Ectodermal cell (in vitro differentiated cells): Measurements from ENCODE around the gene SNW1.
"Not testable (repeated sequence)": the region's sequence is repeated elsewhere in the genome, so short reads cannot be mapped to it uniquely, and the experiment has no call there.

Experiments
- H3K27ac ChIP-seq: 2 replicates; pipeline ENCODE4 v1.7.0; 2013; ENCODE audit warnings: mild to moderate bottlenecking, low read depth, low read length; ENCODE audit not compliant: insufficient read depth, poor library complexity, severe bottlenecking
- H3K27me3 ChIP-seq: 2 replicates; pipeline ENCODE4 v1.7.0; 2013; ENCODE audit warnings: mild to moderate bottlenecking, low read length; ENCODE audit not compliant: insufficient read depth, control insufficient read depth, poor library complexity, severe bottlenecking
- H3K36me3 ChIP-seq: one replicate; pipeline ENCODE4 v1.7.0; 2013; ENCODE audit warnings: low read length; ENCODE audit not compliant: control insufficient read depth, insufficient read depth
- H3K4me1 ChIP-seq: one replicate; pipeline ENCODE4 v1.7.0; 2013; ENCODE audit warnings: low read length; ENCODE audit not compliant: control insufficient read depth, insufficient read depth
- H3K4me3 ChIP-seq: 2 replicates; pipeline ENCODE4 v1.7.0; 2013; ENCODE audit warnings: low read depth, low read length, control low read depth; ENCODE audit not compliant: insufficient read depth
- H3K9me3 ChIP-seq: 2 replicates; pipeline ENCODE4 v1.7.0; 2013; ENCODE audit warnings: mild to moderate bottlenecking, low read length, moderate library complexity; ENCODE audit not compliant: control insufficient read depth
- WGBS, 2 experiments: methylation state at CpG; one replicate each; pipeline ENCODE4 v1.1.7; 2013; ENCODE audit warnings: missing lambda C conversion rate in 2 of 2; 5-methylcytosine and 5-hydroxymethylcytosine counted together

Gene SNW1

DNA sequence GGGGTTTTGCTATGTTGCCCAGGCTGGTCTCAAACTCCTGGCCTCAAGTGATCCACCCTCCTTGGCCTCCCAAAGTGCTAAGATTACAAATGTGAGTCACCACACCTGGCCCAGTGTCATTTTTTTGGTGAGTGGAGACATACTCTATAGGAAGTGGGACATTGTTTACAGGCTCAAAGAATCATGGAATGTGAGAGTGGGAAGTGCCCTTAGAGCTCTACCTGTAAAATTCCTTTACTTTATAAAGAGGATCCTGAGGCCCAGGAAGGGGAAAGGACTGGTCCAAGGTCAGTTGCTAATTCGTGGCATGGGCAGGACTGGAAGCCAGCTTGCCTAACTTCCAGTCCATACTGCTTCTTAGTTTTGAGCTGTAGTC lies 30.3 kb upstream of the SNW1 start:
- no peaks in the 10 kb centered on the region for H3K9me3 ChIP-seq
- no peak overlapping the region for H3K27ac ChIP-seq
- H3K4me3 ChIP-seq, result no peak overlapping the region
- H3K4me1 ChIP-seq, result no peaks in the 10 kb centered on the region
- H3K27me3 ChIP-seq, result no peaks in the 10 kb centered on the region
- WGBS, 2 experiments, result 73 to 78% methylated on average over 1 of the region's 1 CpG
- no peaks in the 10 kb centered on the region for H3K36me3 ChIP-seq

DNA sequence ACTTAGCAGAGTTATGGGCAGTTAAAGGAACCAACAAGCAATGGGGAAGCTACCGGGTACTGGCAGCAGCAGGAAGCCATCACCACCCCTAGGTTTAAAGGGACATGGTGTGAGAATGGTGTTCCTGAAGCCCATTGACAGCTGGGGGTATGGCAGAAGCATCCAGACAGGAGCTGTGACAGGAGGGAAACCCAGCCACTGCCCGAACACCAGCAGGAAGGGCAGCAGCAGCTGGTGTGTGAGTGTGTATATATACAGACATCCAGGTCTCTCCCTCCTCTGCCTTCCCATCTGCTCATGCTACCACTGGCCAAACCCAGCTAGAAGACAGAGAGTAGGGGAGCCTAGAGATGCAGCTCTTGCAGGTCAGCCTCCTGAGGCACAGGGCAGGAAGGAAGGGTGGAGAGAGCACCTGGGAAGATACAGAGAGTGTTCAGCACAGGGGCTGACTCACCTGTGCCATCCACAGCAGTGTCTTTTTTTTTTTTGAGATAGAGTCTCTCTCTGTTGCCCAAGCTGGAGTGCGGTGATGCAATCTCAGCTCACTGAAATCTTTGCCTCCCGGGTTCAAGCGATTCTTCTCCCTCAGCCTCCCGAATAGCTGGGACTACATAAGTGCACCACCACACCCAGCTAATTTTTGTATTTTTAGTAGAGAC lies 29.7 kb upstream of the SNW1 start:
- Histone ChIP-seq H3K27me3 (no peaks in the 10 kb centered on the region), H3K4me1 (peaks cover 2% of the 10 kb centered on the region), H3K36me3 (no peaks in the 10 kb centered on the region), H3K9me3 (no peaks in the 10 kb centered on the region), H3K4me3 (no peak overlapping the region), H3K27ac (no peak overlapping the region)
- 71 to 79% methylated on average over 6 of the region's 6 CpGs for WGBS, 2 experiments

DNA sequence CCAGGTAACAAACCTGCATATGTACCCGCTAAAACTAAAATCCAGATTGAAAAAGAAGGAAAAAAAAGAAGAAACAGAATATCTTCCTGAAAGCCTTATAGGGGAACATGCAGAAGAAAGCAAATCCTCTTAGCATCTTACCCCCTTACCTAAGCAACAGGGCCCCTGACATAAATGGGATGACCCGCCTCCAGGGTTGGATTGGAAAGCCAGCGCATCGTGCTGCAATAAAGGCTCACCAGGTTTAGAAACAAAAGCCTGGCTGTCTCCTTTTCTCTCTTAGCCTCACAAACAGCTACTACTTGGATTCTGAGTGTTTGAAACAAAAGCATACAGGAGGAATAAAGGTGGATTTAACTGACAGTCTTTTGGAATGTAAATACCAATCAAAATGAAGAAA lies 25.2 kb upstream of the SNW1 start:
- H3K27ac ChIP-seq, result no peak overlapping the region
- WGBS, 2 experiments, result 15 to 16% methylated on average over 3 of the region's 4 CpGs
- no peaks in the 10 kb centered on the region for H3K36me3 ChIP-seq
- H3K27me3 ChIP-seq, result no peaks in the 10 kb centered on the region
- H3K9me3 ChIP-seq, result no peaks in the 10 kb centered on the region
- peaks cover 5% of the 10 kb centered on the region for H3K4me1 ChIP-seq
- H3K4me3 ChIP-seq, result no peak overlapping the region

DNA sequence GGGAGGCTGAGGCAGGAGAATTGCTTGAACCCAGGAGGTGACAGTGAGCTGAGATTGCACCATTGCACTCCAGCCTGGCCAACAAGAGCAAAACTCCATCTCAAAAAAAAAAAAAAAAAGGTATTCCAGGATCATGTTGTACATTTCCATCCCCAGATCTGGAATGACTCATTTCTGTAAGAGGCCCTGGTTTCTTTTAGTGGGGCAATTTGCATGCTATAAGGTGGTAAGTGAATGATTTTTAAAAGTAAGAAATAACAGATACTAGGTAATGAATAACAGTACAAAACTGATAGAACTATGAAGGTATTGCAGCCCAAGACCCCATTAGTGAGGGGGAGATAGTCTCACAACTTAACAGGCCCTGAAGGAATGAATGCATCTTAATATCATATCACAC lies 21.2 kb upstream of the SNW1 start:
- Histone ChIP-seq H3K27ac (no peak overlapping the region), H3K9me3 (no peaks in the 10 kb centered on the region), H3K36me3 (no peaks in the 10 kb centered on the region), H3K4me3 (no peak overlapping the region), H3K4me1 (peaks cover 5% of the 10 kb centered on the region), H3K27me3 (no peaks in the 10 kb centered on the region)

DNA sequence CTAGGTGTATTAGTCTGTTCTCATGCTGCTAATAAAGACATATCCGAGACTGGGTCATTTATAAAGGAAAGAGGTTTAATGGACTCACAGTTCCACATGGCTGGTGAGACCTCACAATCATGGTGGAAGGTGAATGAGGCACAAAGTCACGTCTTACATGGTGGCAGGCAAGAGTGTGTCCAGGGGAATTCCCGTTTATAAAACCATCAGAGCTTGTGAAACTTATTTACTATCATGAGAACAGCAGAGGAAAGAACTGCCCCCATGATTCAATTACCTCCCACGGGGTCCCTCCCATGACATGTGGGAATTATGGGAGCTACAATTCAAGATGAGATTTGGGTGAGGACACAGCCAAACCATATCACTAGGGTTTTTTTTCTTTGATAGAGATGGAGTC lies 13.0 kb upstream of the SNW1 start:
- 90 to 93% methylated on average over 4 of the region's 4 CpGs for WGBS, 2 experiments
- not testable (repeated sequence) for H3K27me3 ChIP-seq, H3K4me3 ChIP-seq, H3K36me3 ChIP-seq, H3K27ac ChIP-seq, H3K4me1 ChIP-seq, H3K9me3 ChIP-seq

DNA sequence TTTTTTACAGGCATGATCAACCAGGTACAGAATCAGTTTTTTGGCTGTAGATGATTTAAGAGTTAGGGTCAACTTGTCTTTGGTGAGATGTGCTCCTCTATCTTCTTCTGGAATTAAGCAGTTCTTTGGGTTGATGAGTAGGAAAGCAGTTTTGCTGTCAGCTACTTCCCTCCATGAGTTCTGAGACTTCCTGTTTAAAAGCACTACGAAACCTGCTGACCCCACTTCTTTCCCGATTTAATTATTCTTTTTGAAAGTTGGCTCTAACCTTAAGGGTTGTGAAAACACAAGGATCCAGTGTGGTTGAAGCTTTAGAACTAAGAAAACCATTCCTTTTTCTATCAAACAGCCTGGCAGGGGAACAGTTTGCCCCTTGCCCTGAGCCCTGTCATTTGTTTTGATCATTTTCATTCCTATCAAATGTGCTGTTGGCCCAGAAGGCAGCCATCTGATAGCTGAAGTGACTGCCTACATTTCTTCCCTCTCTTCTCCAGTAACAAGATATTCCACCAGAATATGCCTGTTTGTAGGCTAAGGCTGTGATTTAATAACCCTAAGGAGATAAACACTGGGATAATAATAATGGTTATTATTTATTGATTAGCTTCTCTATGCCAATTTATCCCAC lies 7.6 kb upstream of the SNW1 start:
- H3K36me3 ChIP-seq, H3K4me3 ChIP-seq, H3K4me1 ChIP-seq, H3K9me3 ChIP-seq, H3K27me3 ChIP-seq, H3K27ac ChIP-seq: not testable (repeated sequence)
- 86 to 94% methylated on average over 2 of the region's 2 CpGs for WGBS, 2 experiments

DNA sequence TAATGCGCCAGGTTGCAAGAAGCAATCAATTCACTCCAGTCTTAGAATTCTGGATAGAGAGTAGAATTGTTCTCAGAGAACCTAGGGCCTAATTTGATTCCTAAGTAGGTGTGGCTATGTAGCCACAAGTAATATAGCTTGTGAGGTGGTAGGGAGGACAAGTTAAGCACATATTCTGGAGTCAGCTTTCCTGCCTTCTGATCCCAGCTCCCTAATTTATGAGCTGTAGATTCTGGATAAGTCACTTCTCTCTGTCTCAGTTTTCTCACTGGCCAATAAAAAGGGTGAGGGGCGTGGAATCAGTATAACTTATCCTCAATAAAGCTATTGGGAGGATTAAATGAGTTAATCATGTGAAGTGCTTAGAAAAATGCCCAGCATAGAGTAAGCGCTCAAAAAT lies 3.0 kb upstream of the SNW1 start:
- H3K4me1 ChIP-seq, result peaks cover 8% of the 10 kb centered on the region
- no peaks in the 10 kb centered on the region for H3K9me3 ChIP-seq
- no peaks in the 10 kb centered on the region for H3K27me3 ChIP-seq
- no peaks in the 10 kb centered on the region for H3K36me3 ChIP-seq
- WGBS, 2 experiments, result 91 to 94% methylated on average over 3 of the region's 3 CpGs
- H3K4me3 ChIP-seq, result no peak overlapping the region
- H3K27ac ChIP-seq, result no peak overlapping the region

DNA sequence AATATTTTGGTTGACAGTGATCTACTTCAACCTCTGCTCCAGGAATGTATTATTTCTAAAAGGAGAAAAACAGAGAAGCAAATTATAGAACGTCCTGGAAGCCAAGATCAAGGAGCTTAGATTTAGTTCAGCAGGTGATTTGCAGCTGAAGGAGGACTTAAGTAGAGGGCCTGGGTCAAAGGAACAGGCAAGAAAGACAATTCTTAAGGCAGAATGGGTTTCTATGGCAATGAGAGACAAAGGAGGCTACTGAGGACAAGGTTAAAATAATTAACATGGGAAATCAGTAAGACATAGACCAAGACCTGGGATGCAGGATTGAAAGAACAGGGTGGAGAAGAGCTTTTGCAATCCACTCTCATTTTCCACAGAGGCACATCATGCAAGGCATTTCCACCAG lies 2.4 kb upstream of the SNW1 start:
- no peak overlapping the region for H3K27ac ChIP-seq
- H3K4me1 ChIP-seq, result peaks cover 8% of the 10 kb centered on the region
- H3K27me3 ChIP-seq, result no peaks in the 10 kb centered on the region
- WGBS, 2 experiments, result 21 to 26% methylated on average over 1 of the region's 1 CpG
- no peaks in the 10 kb centered on the region for H3K9me3 ChIP-seq
- H3K36me3 ChIP-seq, result no peaks in the 10 kb centered on the region
- H3K4me3 ChIP-seq, result no peak overlapping the region

DNA sequence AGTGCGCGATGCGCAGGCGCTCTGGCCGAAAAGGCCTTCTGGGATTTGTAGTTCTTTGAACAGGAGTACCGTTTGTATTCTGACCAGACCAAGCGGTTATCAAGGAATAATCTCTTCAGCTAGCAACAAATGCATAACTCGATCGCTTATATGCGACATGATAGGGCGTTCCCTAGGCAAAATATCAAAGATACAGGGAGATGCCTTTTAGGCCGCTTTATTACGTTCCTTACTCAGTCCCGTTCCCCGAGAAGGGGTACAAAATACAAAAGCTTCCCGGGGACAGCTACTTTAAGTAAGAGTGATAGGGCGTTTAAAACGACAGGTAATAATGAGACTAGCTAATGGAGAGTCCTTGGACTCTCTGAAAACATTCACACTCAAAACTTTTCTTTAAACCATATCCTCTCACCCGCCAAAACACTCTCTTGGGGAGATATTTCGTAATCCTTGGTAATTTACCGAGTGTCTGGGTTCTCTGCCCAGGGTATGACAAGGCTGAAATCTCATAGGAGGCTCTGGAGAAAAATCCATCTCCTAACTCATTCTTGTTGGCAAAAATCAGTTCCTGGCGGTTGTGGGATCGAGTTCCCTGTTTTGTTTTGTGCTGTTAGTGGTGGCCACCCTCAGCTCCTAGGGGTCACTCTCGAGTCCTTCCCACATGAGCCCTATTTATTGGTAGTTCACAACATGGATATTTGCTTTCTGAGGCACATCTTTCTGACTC lies 412 bp upstream of the SNW1 start:
- Histone ChIP-seq H3K4me1 (peaks cover 8% of the 10 kb centered on the region), H3K27me3 (no peaks in the 10 kb centered on the region), H3K27ac (no peak overlapping the region), H3K9me3 (no peaks in the 10 kb centered on the region), H3K36me3 (no peaks in the 10 kb centered on the region), H3K4me3 (peak overlapping the region; percentile 77)
- WGBS, 2 experiments, result 10 to 14% methylated on average over 23 to 24 of the region's 24 CpGs

DNA sequence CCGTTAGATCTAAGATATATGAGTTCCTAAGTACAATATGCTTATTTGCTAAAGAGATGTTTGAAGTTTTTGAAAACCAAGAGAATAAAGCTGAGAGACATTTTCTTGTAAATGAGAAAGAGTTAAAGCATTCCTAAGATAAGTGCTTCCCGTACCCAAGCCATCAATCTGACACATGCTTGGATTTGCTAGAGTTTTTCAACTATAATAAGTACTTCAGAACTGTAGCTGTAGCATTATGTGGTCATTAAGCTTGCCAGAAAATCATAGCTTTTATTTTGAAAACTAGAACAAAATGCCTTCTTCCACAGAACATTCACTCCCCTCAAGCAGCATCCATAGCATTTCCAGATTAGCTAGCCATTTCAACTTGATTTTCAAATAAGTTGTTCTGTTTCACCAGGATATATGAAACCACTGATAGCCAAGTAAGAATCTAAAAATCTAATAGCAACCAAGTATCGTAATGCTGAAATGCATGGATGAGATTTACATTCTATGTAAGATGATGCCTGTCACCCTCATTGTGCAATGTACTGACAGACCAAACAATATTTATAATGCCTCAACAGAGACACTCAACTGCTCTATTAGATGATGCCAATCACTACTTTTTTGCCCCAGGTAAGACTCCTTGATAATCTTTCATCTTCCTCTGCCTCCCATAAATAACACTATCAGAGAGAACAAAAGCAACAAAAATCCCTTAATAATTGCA lies 8.0 kb downstream of the SNW1 start:
- Histone ChIP-seq H3K27me3 (no peaks in the 10 kb centered on the region), H3K27ac (no peak overlapping the region), H3K4me3 (no peak overlapping the region), H3K36me3 (peaks cover 45% of the 10 kb centered on the region), H3K9me3 (no peaks in the 10 kb centered on the region), H3K4me1 (no peaks in the 10 kb centered on the region)
- WGBS, 2 experiments, result 97 to 100% methylated on average over 1 to 3 of the region's 3 CpGs
